Osteocyte (in vitro differentiated cells): Measurements from ENCODE around the gene ACOXL. TPM values are rescaled to one million over a fixed set of nuclear protein-coding genes. Genes with fewer than 3 reads are reported as not detected.

Experiments used
- DNase-seq: peaks from one replicate; pipeline ENCODE4 v3.0.0; 2021; ENCODE audit warnings: mixed read lengths; ENCODE audit not compliant: unreplicated experiment; ENCODE audit errors: extremely low spot score
- H3K27ac Mint-ChIP-seq: one replicate; pipeline ENCODE4 v1.8.0; 2021; ENCODE audit warnings: mild to moderate bottlenecking, mixed read lengths; ENCODE audit not compliant: unreplicated experiment
- H3K27me3 Mint-ChIP-seq: one replicate; pipeline ENCODE4 v1.8.0; 2021; ENCODE audit warnings: mixed read lengths; ENCODE audit not compliant: unreplicated experiment
- H3K36me3 Mint-ChIP-seq: one replicate; pipeline ENCODE4 v1.8.0; 2021; ENCODE audit warnings: mixed read lengths; ENCODE audit not compliant: unreplicated experiment
- H3K4me1 Mint-ChIP-seq: one replicate; pipeline ENCODE4 v1.8.0; 2021; ENCODE audit warnings: mixed read lengths; ENCODE audit not compliant: unreplicated experiment
- H3K4me3 Mint-ChIP-seq: one replicate; pipeline ENCODE4 v1.8.0; 2021; ENCODE audit warnings: mild to moderate bottlenecking, moderate library complexity, mixed read lengths; ENCODE audit not compliant: unreplicated experiment
- H3K9me3 Mint-ChIP-seq: one replicate; pipeline ENCODE4 v1.8.0; 2021; ENCODE audit warnings: mixed read lengths; ENCODE audit not compliant: unreplicated experiment
- CTCF ChIP-seq: fragments of 200-600 bp; sonication (generic); IDR thresholded peaks from 2 replicates; pipeline ENCODE4 v1.5.0; 2021; ENCODE audit warnings: antibody characterized with exemption, mild to moderate bottlenecking, moderate library complexity
- total RNA-seq: library from RNA; stranded (reverse); gene quantifications from 2 replicates; pipeline ENCODE4 v1.2.1, GENCODE V29; 2021

The ACOXL gene
- total RNA-seq, 1 donor from 2014 or later, result not detected

GRCh38 chr2:111145103-111145760, 412.9 kb downstream of the ACOXL start:
- no peaks in the 10 kb centered on the region for H3K27me3 Mint-ChIP-seq
- TF ChIP-seq CTCF, result no peak
- peaks cover 7% of the 10 kb centered on the region for H3K4me1 Mint-ChIP-seq
- no peak overlapping the region for H3K4me3 Mint-ChIP-seq
- no peak overlapping the region for H3K27ac Mint-ChIP-seq
- no peaks in the 10 kb centered on the region for H3K9me3 Mint-ChIP-seq
- no peak for DNase-seq
- H3K36me3 Mint-ChIP-seq, result peaks cover 64% of the 10 kb centered on the region

GRCh38 chr2:111145951-111146350, 413.6 kb downstream of the ACOXL start:
- TF ChIP-seq CTCF, result no peak
- Mint-ChIP-seq H3K9me3 (no peaks in the 10 kb centered on the region), H3K4me1 (peaks cover 11% of the 10 kb centered on the region), H3K4me3 (no peak overlapping the region), H3K36me3 (peaks cover 62% of the 10 kb centered on the region), H3K27ac (no peak overlapping the region), H3K27me3 (no peaks in the 10 kb centered on the region)
- no peak for DNase-seq

GRCh38 chr2:111148225-111148873, 416.0 kb downstream of the ACOXL start:
- Mint-ChIP-seq H3K4me1 (peaks cover 11% of the 10 kb centered on the region), H3K36me3 (peaks cover 66% of the 10 kb centered on the region), H3K27me3 (no peaks in the 10 kb centered on the region), H3K9me3 (no peaks in the 10 kb centered on the region), H3K4me3 (no peak overlapping the region), H3K27ac (no peak overlapping the region)
- no peak for TF ChIP-seq CTCF
- DNase-seq, result no peak

- no peaks in the 10 kb centered on the region for H3K9me3 Mint-ChIP-seq
- H3K27ac Mint-ChIP-seq, result no peak overlapping the region
- H3K4me1 Mint-ChIP-seq, result peaks cover 11% of the 10 kb centered on the region
- no peak for TF ChIP-seq CTCF
- peaks cover 70% of the 10 kb centered on the region for H3K36me3 Mint-ChIP-seq
- no peak overlapping the region for H3K4me3 Mint-ChIP-seq
- H3K27me3 Mint-ChIP-seq, result no peaks in the 10 kb centered on the region
- DNase-seq, result no peak
Observed at GRCh38 chr2:111148925-111149324, 416.6 kb downstream of the ACOXL start.

- no peaks in the 10 kb centered on the region for H3K9me3 Mint-ChIP-seq
- no peaks in the 10 kb centered on the region for H3K27me3 Mint-ChIP-seq
- DNase-seq, result no peak
- H3K4me1 Mint-ChIP-seq, result peaks cover 11% of the 10 kb centered on the region
- peak; percentile 25 for TF ChIP-seq CTCF
- H3K36me3 Mint-ChIP-seq, result peaks cover 76% of the 10 kb centered on the region
- no peak overlapping the region for H3K27ac Mint-ChIP-seq
- H3K4me3 Mint-ChIP-seq, result no peak overlapping the region
Observed at GRCh38 chr2:111149882-111150455, 417.6 kb downstream of the ACOXL start.
